ENCODE data around the gene NCAPG2. TPM values are rescaled to one million over a fixed set of nuclear protein-coding genes. Genes with fewer than 3 reads are reported as not detected.

The NCAPG2 gene
- polyA plus RNA-seq, 1 experiment = 19.5 TPM

GRCh38 chr7:158726277-158726807 is 21.7 kb upstream of the NCAPG2 start:
- peaks cover 8% of the 10 kb centered on the region for H3K36me3 ChIP-seq (ENCODE audit: control insufficient read depth, insufficient read depth, low read length)
- DNase-seq (ENCODE audit: low read depth) = no peak
- ChIA-PET POLR2A (no interaction called here), CTCF (interaction anchor here (0.7 to 1.2 kb wide), 2 partner anchors 26 to 1867 kb away, joined by 3 read pairs; no protein-coding TSS in a partner anchor)
- no peak overlapping the region for H3K4me3 ChIP-seq (ENCODE audit: low read depth, low read length)
- no peaks in the 10 kb centered on the region for H3K27me3 ChIP-seq (ENCODE audit: control insufficient read depth, insufficient read depth, low read length)
- TF ChIP-seq CTCF (IDR thresholded peaks at IDR 0.05; ENCODE audit: insufficient read depth, low read depth, low read length) = no peak

- DNase-seq (ENCODE audit: low read depth) = no peak
- peaks cover 6% of the 10 kb centered on the region for H3K36me3 ChIP-seq (ENCODE audit: control insufficient read depth, insufficient read depth, low read length)
- ChIA-PET POLR2A (no interaction called here), CTCF (no interaction called here)
- H3K27me3 ChIP-seq (ENCODE audit: control insufficient read depth, insufficient read depth, low read length) = no peaks in the 10 kb centered on the region
- no peak for TF ChIP-seq CTCF (IDR thresholded peaks at IDR 0.05; ENCODE audit: insufficient read depth, low read depth, low read length)
- H3K4me3 ChIP-seq (ENCODE audit: low read depth, low read length) = no peak overlapping the region
Observed at GRCh38 chr7:158725506-158725800, 20.8 kb upstream of the NCAPG2 start.

- DNase-seq (ENCODE audit: low read depth) = no peak
- POLR2A ChIA-PET = no interaction called here
- CTCF ChIA-PET = interaction anchor here (0.6 kb wide), 1 partner anchor 9 kb away, joined by 3 read pairs; no protein-coding TSS in a partner anchor
- H3K4me3 ChIP-seq (ENCODE audit: low read depth, low read length) = no peak overlapping the region
- H3K36me3 ChIP-seq (ENCODE audit: control insufficient read depth, insufficient read depth, low read length) = peaks cover 2% of the 10 kb centered on the region
- no peaks in the 10 kb centered on the region for H3K27me3 ChIP-seq (ENCODE audit: control insufficient read depth, insufficient read depth, low read length)
- no peak for TF ChIP-seq CTCF (IDR thresholded peaks at IDR 0.05; ENCODE audit: insufficient read depth, low read depth, low read length)
Observed at GRCh38 chr7:158724658-158725505, 20.3 kb upstream of the NCAPG2 start.

GRCh38 chr7:158723714-158724385 is 19.2 kb upstream of the NCAPG2 start:
- CTCF ChIA-PET = interaction anchor here (0.6 to 1.2 kb wide), 2 partner anchors 8 to 10 kb away, joined by 3 read pairs; no protein-coding TSS in a partner anchor
- no peak for TF ChIP-seq CTCF (IDR thresholded peaks at IDR 0.05; ENCODE audit: insufficient read depth, low read depth, low read length)
- DNase-seq (ENCODE audit: low read depth) = no peak
- Histone ChIP-seq H3K27me3 (ENCODE audit: control insufficient read depth, insufficient read depth, low read length) (no peaks in the 10 kb centered on the region), H3K4me3 (ENCODE audit: low read depth, low read length) (no peak overlapping the region), H3K36me3 (ENCODE audit: control insufficient read depth, insufficient read depth, low read length) (no peaks in the 10 kb centered on the region)
- POLR2A ChIA-PET = no interaction called here

- Histone ChIP-seq H3K27me3 (ENCODE audit: control insufficient read depth, insufficient read depth, low read length) (no peaks in the 10 kb centered on the region), H3K36me3 (ENCODE audit: control insufficient read depth, insufficient read depth, low read length) (no peaks in the 10 kb centered on the region), H3K4me3 (ENCODE audit: low read depth, low read length) (no peak overlapping the region)
- ChIA-PET POLR2A (no interaction called here), CTCF (interaction anchor here (1.2 kb wide), 1 partner anchor 8 kb away, joined by 3 read pairs; no protein-coding TSS in a partner anchor)
- no peak for TF ChIP-seq CTCF (IDR thresholded peaks at IDR 0.05; ENCODE audit: insufficient read depth, low read depth, low read length)
- DNase-seq (ENCODE audit: low read depth) = no peak
Observed at GRCh38 chr7:158723266-158723665, 18.7 kb upstream of the NCAPG2 start.
